Kidney (tissue), 14 donors: Measurements from ENCODE around the gene TCIRG1. TPM values are rescaled to one million over a fixed set of nuclear protein-coding genes. Genes with fewer than 3 reads are reported as not detected.

Source experiments
- DNase-seq, 5 donors: peaks; one replicate each; pipeline ENCODE4 v3.0.0-alpha.2; 2013 to 2020
- FAIRE-seq: peaks from 2 replicates; lab custom pipeline; 2012; peaks lifted over from hg19 to GRCh38; lab: Jason Lieb, UNC
- H3K27ac ChIP-seq, 2 donors: one replicate each; pipeline ENCODE4 v1.7.0; 2013; ENCODE audit warnings: low read depth in 2 of 2, low read length in 2 of 2, inconsistent platforms in 1 of 2
- H3K27me3 ChIP-seq: one replicate; pipeline ENCODE4 v1.7.1; 2013; ENCODE audit warnings: low read length, inconsistent platforms; ENCODE audit not compliant: control insufficient read depth, insufficient read depth
- H3K36me3 ChIP-seq, 3 donors: one replicate each; pipeline versions ENCODE4 v1.7.0 to v1.7.1; 2013; ENCODE audit warnings: low read length in 3 of 3, control low read depth in 1 of 3, inconsistent platforms in 1 of 3; ENCODE audit not compliant: insufficient read depth in 3 of 3, control insufficient read depth in 2 of 3
- H3K4me1 ChIP-seq, 3 donors: one replicate each; pipeline versions ENCODE4 v1.7.0 to v1.7.1; 2013; ENCODE audit warnings: low read length in 3 of 3, inconsistent platforms in 1 of 3, low read depth in 1 of 3; ENCODE audit not compliant: control insufficient read depth in 2 of 3, insufficient read depth in 2 of 3
- H3K4me3 ChIP-seq, 3 donors: one replicate each; pipeline versions ENCODE4 v1.7.0 to v1.8.1; 2013; ENCODE audit warnings: low read length in 3 of 3, control low read depth in 1 of 3, inconsistent platforms in 1 of 3
- H3K9ac ChIP-seq, 3 donors: one replicate each; pipeline versions ENCODE4 v1.7.0 to v1.7.1; 2013; ENCODE audit warnings: low read length in 3 of 3, control low read depth in 1 of 3, inconsistent platforms in 1 of 3
- H3K9me3 ChIP-seq, 3 donors: one replicate each; pipeline versions ENCODE4 v1.7.0 to v1.7.1; 2013; ENCODE audit warnings: low read length in 3 of 3, control low read depth in 1 of 3, inconsistent platforms in 1 of 3; ENCODE audit not compliant: control insufficient read depth in 2 of 3, insufficient read depth in 1 of 3
- intact Hi-C: fragments of 100-400 bp; cut with DNase I; formaldehyde crosslinking; loops from one replicate; pipeline ENCODE4 v1.11.1; 2022
- polyA plus RNA-seq: library from polyadenylated mRNA; stranded (reverse); fragments of 350-450 nt; fragmentation: Illumina TruSeq; extraction: RNeasy Lipid Tissue Mini Kit (QIAGEN cat#74804); gene quantifications from one replicate; pipeline ENCODE4 v1.2.3, GENCODE V29; 2014; ENCODE audit warnings: low read depth, low replicate concordance; ENCODE audit not compliant: insufficient read depth
- total RNA-seq: library from RNA; stranded (reverse); fragmentation: NEBNext Ultra II Directional; extraction: Animal tissue kit (Norgen Biotek cat#: 25700); gene quantifications from one replicate; pipeline ENCODE4 v1.2.1, GENCODE V29; 2021
- TF ChIP-seq, protein P1 (sequence below): IDR thresholded peaks from 3 replicates; pipeline ENCODE4 v1.5.1; 2012; ENCODE audit warnings: mild to moderate bottlenecking, moderate library complexity, borderline replicate concordance; ENCODE audit not compliant: insufficient read depth; ENCODE audit errors: extremely low read depth
- donor health status: control.
- donor health status: control.
- donor health status: control.
- donor health status: control.
- donor health status: control.
- donor health status: DM: yes; HTN: yes; CAD: no.
- donor health status: Normal renal cell carcinoma (clear cell type).

Gene TCIRG1
- total and polyA plus RNA-seq, 2 donors from 2014 or later = 36.3 to 97.1 TPM

DNA sequence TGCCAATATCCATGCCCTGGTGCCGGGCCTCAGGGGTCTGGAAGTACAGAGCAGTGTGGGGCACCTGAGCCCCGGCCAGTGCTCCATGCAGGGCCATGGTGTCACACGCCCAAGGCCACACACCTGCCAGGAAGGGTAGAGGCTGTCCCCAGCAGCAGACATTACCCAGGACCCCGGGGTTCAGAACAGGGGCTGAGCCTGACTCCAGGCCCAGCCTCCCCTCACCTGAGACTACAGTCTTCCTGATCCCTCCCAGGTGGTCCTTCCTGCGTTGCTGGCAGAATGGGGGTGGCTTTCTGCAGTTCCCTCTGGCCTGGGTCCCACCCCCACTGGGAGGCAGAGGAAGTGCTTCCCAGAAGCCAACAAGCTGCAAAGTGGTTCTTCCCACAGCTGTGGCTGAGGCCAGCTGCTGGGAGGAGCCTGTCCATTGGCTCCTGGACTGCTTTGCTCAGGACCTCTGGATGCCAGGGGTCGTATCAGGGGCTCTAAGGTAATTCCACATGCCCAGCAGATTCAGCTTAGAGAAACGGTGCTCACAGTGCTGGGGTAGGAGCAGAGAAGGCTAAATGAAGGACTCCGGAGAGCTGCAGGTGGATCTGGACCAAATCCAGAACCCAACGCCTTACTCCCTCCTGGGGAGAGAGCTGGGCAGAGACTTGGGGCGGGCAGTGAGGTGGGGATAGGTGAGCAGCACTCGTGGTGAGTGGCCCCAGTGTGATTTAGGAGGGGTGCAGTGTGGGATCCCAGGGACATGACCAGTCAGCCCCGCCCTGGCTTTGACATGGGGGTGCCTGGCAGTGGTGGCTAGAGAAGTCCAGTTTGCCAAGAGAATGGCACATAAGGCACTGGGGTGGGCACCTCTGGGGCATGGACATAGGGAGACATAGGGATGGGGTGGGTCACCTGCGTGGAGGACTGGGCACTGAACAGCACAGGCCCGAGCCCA is 12.6 kb downstream of the TCIRG1 start:
- FAIRE-seq = no peak
- peak in 1 of 5 donors; percentile 9 for DNase-seq

DNA sequence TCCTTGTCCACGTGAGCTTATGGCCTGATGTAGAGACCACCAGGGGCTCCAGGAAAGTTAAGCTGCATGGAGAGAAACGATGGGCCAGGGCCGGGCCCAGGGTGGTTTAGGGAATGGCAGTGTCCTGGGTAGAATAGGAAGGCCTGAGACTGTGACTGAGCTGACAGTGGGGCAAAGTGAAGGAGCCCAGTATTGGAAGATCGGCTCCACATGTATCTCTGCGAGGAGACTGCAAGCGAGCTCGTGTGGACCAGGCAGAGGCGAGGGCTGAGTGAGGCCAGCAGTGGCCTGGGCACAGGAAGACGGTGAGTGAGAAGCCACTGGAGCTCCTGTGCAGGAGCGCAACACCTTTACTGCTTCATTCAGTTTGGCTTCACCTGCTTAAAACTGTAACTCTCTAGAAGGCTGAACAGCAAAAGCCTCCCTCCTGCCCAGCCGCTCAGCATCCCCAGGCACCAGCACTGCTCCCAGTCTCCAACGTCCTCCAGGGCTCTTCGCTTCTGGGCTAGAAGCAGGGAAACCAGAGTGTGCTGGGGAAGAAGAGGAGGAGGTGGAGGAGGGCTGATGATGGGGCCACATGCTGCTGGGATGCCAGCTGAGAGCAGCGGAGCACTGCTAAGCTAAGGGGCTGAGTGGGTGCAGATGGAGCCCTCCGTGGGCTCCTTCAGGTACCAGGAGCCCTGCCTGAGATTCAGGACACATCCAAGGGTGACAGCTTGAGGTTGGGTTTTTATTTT is 13.5 kb downstream of the TCIRG1 start:
- DNase-seq (no peak), FAIRE-seq (no peak)
- intact Hi-C loops = no loop called here
- Histone ChIP-seq H3K27me3 (no peaks in the 10 kb centered on the region), H3K4me3 (no peak overlapping the region), H3K4me1 (no peaks in the 10 kb centered on the region), H3K27ac (no peak overlapping the region), H3K36me3 (peaks cover 0 to 8% (median 0%) of the 10 kb centered on the region in 3 donors), H3K9me3 (no peaks in the 10 kb centered on the region), H3K9ac (no peak overlapping the region)
- TF ChIP-seq, protein P1, sequence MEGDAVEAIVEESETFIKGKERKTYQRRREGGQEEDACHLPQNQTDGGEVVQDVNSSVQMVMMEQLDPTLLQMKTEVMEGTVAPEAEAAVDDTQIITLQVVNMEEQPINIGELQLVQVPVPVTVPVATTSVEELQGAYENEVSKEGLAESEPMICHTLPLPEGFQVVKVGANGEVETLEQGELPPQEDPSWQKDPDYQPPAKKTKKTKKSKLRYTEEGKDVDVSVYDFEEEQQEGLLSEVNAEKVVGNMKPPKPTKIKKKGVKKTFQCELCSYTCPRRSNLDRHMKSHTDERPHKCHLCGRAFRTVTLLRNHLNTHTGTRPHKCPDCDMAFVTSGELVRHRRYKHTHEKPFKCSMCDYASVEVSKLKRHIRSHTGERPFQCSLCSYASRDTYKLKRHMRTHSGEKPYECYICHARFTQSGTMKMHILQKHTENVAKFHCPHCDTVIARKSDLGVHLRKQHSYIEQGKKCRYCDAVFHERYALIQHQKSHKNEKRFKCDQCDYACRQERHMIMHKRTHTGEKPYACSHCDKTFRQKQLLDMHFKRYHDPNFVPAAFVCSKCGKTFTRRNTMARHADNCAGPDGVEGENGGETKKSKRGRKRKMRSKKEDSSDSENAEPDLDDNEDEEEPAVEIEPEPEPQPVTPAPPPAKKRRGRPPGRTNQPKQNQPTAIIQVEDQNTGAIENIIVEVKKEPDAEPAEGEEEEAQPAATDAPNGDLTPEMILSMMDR = no peak

More for the DNA sequence above, 12.6 kb downstream of the TCIRG1 start:
- no peak overlapping the region for H3K9ac ChIP-seq
- intact Hi-C loops = no loop called here
- TF ChIP-seq, protein P1 = no peak
- H3K4me1 ChIP-seq = no peaks in the 10 kb centered on the region
- no peak overlapping the region for H3K27ac ChIP-seq
- H3K36me3 ChIP-seq = peaks cover 0 to 8% (median 0%) of the 10 kb centered on the region in 3 donors
- no peaks in the 10 kb centered on the region for H3K27me3 ChIP-seq
- no peak overlapping the region for H3K4me3 ChIP-seq
- H3K9me3 ChIP-seq = no peaks in the 10 kb centered on the region

- peak in 4 of 5 donors; percentile 50 to 65 (median 55) for DNase-seq
- TF ChIP-seq, protein P1 = no peak
- Histone ChIP-seq H3K4me1 (no peaks in the 10 kb centered on the region), H3K36me3 (peaks cover 0 to 8% (median 3%) of the 10 kb centered on the region in 3 donors), H3K9ac (no peak overlapping the region), H3K4me3 (no peak overlapping the region), H3K9me3 (no peaks in the 10 kb centered on the region), H3K27me3 (no peaks in the 10 kb centered on the region), H3K27ac (no peak overlapping the region)
- intact Hi-C loops = no loop called here
- no peak for FAIRE-seq
Measured at GRCh38 chr11:68053117-68053516, 14.3 kb downstream of the TCIRG1 start.
